Natural killer cell (primary cell): ENCODE results near the gene COL27A1. TPM values are rescaled to one million over a fixed set of nuclear protein-coding genes. Genes with fewer than 3 reads are reported as not detected.

Experiments
- ATAC-seq, 3 donors: fragments of 150-1000 bp in 2 of 3; fragments of 200-7000 bp in 1 of 3; cut with Tn5 transposase; 1 replicate in 1 of 3; 2 replicates in 2 of 3; pipeline ENCODE4 v1.10.0; 2021; ENCODE audit warnings: mild to moderate bottlenecking in 2 of 3, moderate library complexity in 2 of 3
- DNase-seq, 2 donors: peaks; one replicate each; pipeline versions ENCODE4 v3.0.0 to v3.0.0-alpha.2; 2013 to 2021; ENCODE audit warnings: mixed read lengths in 1 of 2
- H3K27ac ChIP-seq: one replicate; pipeline ENCODE4 v1.5.1; 2013; ENCODE audit warnings: mild to moderate bottlenecking, low read length
- H3K27me3 ChIP-seq: one replicate; pipeline ENCODE4 v1.6.1; 2013; ENCODE audit warnings: low read length; ENCODE audit not compliant: control insufficient read depth, insufficient read depth
- H3K36me3 ChIP-seq: one replicate; pipeline ENCODE4 v1.6.1; 2013; ENCODE audit warnings: low read length; ENCODE audit not compliant: control insufficient read depth, insufficient read depth
- H3K4me1 ChIP-seq: one replicate; pipeline ENCODE4 v1.6.1; 2013; ENCODE audit warnings: low read length; ENCODE audit not compliant: control insufficient read depth, insufficient read depth
- H3K4me3 ChIP-seq: one replicate; pipeline ENCODE4 v1.5.1; 2013; ENCODE audit warnings: low read length
- H3K9me3 ChIP-seq: one replicate; pipeline ENCODE4 v1.6.1; 2013; ENCODE audit warnings: low read length; ENCODE audit not compliant: control insufficient read depth, insufficient read depth
- H3K27ac Mint-ChIP-seq, 2 donors: one replicate each; pipeline ENCODE4 v1.8.0; 2022; ENCODE audit warnings: mild to moderate bottlenecking in 2 of 2, mixed read lengths in 2 of 2, moderate library complexity in 1 of 2
- H3K27me3 Mint-ChIP-seq, 2 donors: one replicate each; pipeline ENCODE4 v1.8.0; 2022; ENCODE audit warnings: low read depth in 2 of 2, mixed read lengths in 2 of 2
- H3K36me3 Mint-ChIP-seq: one replicate; pipeline ENCODE4 v1.8.0; 2022; ENCODE audit warnings: mixed read lengths
- H3K4me1 Mint-ChIP-seq, 2 donors: one replicate each; pipeline ENCODE4 v1.8.0; 2022; ENCODE audit warnings: mixed read lengths in 2 of 2
- H3K4me3 Mint-ChIP-seq: one replicate; pipeline ENCODE4 v1.8.0; 2022; ENCODE audit warnings: mild to moderate bottlenecking, moderate library complexity, mixed read lengths
- H3K9me3 Mint-ChIP-seq, 2 donors: one replicate each; pipeline ENCODE4 v1.8.0; 2022; ENCODE audit warnings: mixed read lengths in 2 of 2
- WGBS: methylation state at CpG from one replicate; pipeline ENCODE4 v1.1.7; 2013; ENCODE audit warnings: missing lambda C conversion rate; ENCODE audit not compliant: insufficient coverage; 5-methylcytosine and 5-hydroxymethylcytosine counted together
- intact Hi-C: fragments of 100-400 bp; cut with micrococcal nuclease; formaldehyde crosslinking; loops from one replicate; pipeline ENCODE4 v1.14.2; 2022
- total RNA-seq, 4 donors: library from RNA; stranded (reverse); fragments of 120-200 nt in 1 of 4; gene quantifications; one replicate each; pipeline versions ENCODE4 v1.2.3 to v1.2.4, GENCODE V29; 2013 to 2022
- TF ChIP-seq, protein P1 (sequence below): fragments of 200-600 bp; IDR thresholded peaks from one replicate; pipeline ENCODE4 v1.8.0; 2022; ENCODE audit warnings: antibody characterized with exemption

Gene COL27A1
- total RNA-seq, 3 donors from 2014 or later (not counting 1 experiment from before 2014, with no cell fraction given) = not detected

DNA sequence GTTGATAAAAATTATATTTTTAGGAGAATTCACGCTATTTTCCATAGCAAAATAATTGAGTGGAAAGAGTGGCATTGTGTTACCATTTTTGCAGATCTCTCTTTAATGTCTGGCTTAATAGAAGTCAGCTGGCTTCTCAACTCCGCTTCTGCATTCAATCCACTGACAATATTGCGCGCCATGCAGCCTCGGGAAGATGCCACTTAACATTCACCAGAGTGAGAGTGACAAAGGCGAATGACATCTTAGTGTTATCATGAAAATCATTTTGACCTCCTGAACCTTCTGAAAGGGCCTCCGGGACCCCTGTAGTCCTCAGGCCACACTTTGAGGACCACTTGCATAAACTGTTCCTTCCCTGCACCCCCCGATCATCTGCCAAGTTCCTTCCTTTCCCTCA is 87.5 kb downstream of the COL27A1 start:
- Mint-ChIP-seq H3K36me3 (no peaks in the 10 kb centered on the region), H3K4me3 (no peak overlapping the region), H3K4me1 (no peaks in the 10 kb centered on the region), H3K27ac (no peak overlapping the region), H3K9me3 (no peaks in the 10 kb centered on the region), H3K27me3 (no peaks in the 10 kb centered on the region)
- Histone ChIP-seq H3K4me1 (no peaks in the 10 kb centered on the region), H3K4me3 (no peak overlapping the region), H3K9me3 (no peaks in the 10 kb centered on the region), H3K36me3 (no peaks in the 10 kb centered on the region), H3K27me3 (peaks cover 2% of the 10 kb centered on the region), H3K27ac (no peak overlapping the region)
- WGBS = 85% methylated on average over 8 of the region's 8 CpGs
- intact Hi-C loops = no loop called here
- no peak for DNase-seq
- TF ChIP-seq, protein P1, sequence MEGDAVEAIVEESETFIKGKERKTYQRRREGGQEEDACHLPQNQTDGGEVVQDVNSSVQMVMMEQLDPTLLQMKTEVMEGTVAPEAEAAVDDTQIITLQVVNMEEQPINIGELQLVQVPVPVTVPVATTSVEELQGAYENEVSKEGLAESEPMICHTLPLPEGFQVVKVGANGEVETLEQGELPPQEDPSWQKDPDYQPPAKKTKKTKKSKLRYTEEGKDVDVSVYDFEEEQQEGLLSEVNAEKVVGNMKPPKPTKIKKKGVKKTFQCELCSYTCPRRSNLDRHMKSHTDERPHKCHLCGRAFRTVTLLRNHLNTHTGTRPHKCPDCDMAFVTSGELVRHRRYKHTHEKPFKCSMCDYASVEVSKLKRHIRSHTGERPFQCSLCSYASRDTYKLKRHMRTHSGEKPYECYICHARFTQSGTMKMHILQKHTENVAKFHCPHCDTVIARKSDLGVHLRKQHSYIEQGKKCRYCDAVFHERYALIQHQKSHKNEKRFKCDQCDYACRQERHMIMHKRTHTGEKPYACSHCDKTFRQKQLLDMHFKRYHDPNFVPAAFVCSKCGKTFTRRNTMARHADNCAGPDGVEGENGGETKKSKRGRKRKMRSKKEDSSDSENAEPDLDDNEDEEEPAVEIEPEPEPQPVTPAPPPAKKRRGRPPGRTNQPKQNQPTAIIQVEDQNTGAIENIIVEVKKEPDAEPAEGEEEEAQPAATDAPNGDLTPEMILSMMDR = no peak
- ATAC-seq = no peak

GRCh38 chr9:114243240-114243639 is 87.9 kb downstream of the COL27A1 start:
- intact Hi-C loops = no loop called here
- Histone ChIP-seq H3K36me3 (no peaks in the 10 kb centered on the region), H3K4me3 (no peak overlapping the region), H3K27me3 (peaks cover 2% of the 10 kb centered on the region), H3K4me1 (no peaks in the 10 kb centered on the region), H3K9me3 (no peaks in the 10 kb centered on the region), H3K27ac (no peak overlapping the region)
- Mint-ChIP-seq H3K9me3 (no peaks in the 10 kb centered on the region), H3K36me3 (no peaks in the 10 kb centered on the region), H3K27me3 (no peaks in the 10 kb centered on the region), H3K4me3 (no peak overlapping the region), H3K4me1 (no peaks in the 10 kb centered on the region), H3K27ac (no peak overlapping the region)
- TF ChIP-seq, protein P1 = no peak
- DNase-seq (no peak), ATAC-seq (no peak)
- WGBS = 94% methylated on average over 3 of the region's 3 CpGs

DNA sequence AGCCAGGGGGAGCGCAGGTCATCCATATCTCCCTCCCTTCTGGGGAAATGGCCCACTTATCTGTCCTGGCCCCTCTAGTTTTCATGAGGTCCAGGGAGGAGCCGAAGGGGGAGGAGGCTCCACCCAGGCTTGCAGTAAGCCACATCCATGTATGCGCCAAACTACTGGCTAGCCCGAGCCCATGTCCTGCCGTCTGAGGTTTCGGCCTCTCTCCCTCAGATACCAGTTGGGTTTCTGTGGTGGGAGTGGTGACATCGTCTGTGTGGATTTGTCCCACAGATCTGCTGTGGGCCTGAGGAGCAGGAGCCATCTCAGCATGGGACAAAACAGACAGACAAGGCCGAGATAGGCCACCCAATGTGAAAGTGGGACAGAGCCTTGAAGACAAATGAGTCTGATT is 89.2 kb downstream of the COL27A1 start:
- no peak overlapping the region for H3K4me3 ChIP-seq
- H3K4me1 Mint-ChIP-seq = no peaks in the 10 kb centered on the region
- H3K9me3 Mint-ChIP-seq = no peaks in the 10 kb centered on the region
- ATAC-seq (no peak), DNase-seq (no peak)
- intact Hi-C loops = no loop called here
- 78% methylated on average over 8 of the region's 8 CpGs for WGBS
- TF ChIP-seq, protein P1 = no peak
- H3K27me3 Mint-ChIP-seq = no peaks in the 10 kb centered on the region
- no peaks in the 10 kb centered on the region for H3K36me3 Mint-ChIP-seq
- H3K27me3 ChIP-seq = no peaks in the 10 kb centered on the region
- H3K9me3 ChIP-seq = no peaks in the 10 kb centered on the region
- H3K4me3 Mint-ChIP-seq = no peak overlapping the region
- H3K4me1 ChIP-seq = no peaks in the 10 kb centered on the region
- H3K27ac ChIP-seq = no peak overlapping the region
- no peak overlapping the region for H3K27ac Mint-ChIP-seq
- H3K36me3 ChIP-seq = no peaks in the 10 kb centered on the region

- intact Hi-C loops = no loop called here
- H3K27ac ChIP-seq = no peak overlapping the region
- Mint-ChIP-seq H3K36me3 (no peaks in the 10 kb centered on the region), H3K4me1 (no peaks in the 10 kb centered on the region), H3K4me3 (no peak overlapping the region), H3K27ac (no peak overlapping the region), H3K27me3 (no peaks in the 10 kb centered on the region), H3K9me3 (no peaks in the 10 kb centered on the region)
- no peaks in the 10 kb centered on the region for H3K36me3 ChIP-seq
- H3K4me1 ChIP-seq = no peaks in the 10 kb centered on the region
- DNase-seq (no peak), ATAC-seq (no peak)
- H3K27me3 ChIP-seq = no peaks in the 10 kb centered on the region
- WGBS = 88% methylated on average over 12 of the region's 12 CpGs
- no peak overlapping the region for H3K4me3 ChIP-seq
- TF ChIP-seq, protein P1 = no peak
- H3K9me3 ChIP-seq = no peaks in the 10 kb centered on the region
Measured at GRCh38 chr9:114246558-114246957, 91.2 kb downstream of the COL27A1 start.
